DND-41 (cell line): Measurements from ENCODE around the gene HOXC11.

Experiments
- EZH2 ChIP-seq: IDR thresholded peaks from 3 replicates; pipeline ENCODE4 v1.6.1; 2012; ENCODE audit warnings: borderline replicate concordance, low read depth, mild to moderate bottlenecking, moderate library complexity, low read length, inconsistent platforms; ENCODE audit not compliant: severe bottlenecking
- TF ChIP-seq, protein P1 (sequence below): IDR thresholded peaks from 2 replicates; pipeline ENCODE4 v1.5.1; 2012; ENCODE audit warnings: borderline replicate concordance, low read length, moderate library complexity, mild to moderate bottlenecking; ENCODE audit not compliant: poor library complexity, severe bottlenecking; ENCODE audit errors: extremely low read depth

- TF ChIP-seq, protein P1, sequence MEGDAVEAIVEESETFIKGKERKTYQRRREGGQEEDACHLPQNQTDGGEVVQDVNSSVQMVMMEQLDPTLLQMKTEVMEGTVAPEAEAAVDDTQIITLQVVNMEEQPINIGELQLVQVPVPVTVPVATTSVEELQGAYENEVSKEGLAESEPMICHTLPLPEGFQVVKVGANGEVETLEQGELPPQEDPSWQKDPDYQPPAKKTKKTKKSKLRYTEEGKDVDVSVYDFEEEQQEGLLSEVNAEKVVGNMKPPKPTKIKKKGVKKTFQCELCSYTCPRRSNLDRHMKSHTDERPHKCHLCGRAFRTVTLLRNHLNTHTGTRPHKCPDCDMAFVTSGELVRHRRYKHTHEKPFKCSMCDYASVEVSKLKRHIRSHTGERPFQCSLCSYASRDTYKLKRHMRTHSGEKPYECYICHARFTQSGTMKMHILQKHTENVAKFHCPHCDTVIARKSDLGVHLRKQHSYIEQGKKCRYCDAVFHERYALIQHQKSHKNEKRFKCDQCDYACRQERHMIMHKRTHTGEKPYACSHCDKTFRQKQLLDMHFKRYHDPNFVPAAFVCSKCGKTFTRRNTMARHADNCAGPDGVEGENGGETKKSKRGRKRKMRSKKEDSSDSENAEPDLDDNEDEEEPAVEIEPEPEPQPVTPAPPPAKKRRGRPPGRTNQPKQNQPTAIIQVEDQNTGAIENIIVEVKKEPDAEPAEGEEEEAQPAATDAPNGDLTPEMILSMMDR, result no peak
- no peak for TF ChIP-seq EZH2
These were observed 4.1 kb downstream of the HOXC11 start for GRCh38 chr12:53976823-53977595.
